ENCODE measurements around the gene EFEMP1. TPM values are rescaled to one million over a fixed set of nuclear protein-coding genes. Genes with fewer than 3 reads are reported as not detected.

EFEMP1 gene
- total and polyA plus RNA-seq, 10 of the 15 experiments (the other 5 are each of a cell fraction or from before 2014, with no cell fraction given): 0.27 to 1.2 (median 0.35) TPM; not detected in 6

DNA sequence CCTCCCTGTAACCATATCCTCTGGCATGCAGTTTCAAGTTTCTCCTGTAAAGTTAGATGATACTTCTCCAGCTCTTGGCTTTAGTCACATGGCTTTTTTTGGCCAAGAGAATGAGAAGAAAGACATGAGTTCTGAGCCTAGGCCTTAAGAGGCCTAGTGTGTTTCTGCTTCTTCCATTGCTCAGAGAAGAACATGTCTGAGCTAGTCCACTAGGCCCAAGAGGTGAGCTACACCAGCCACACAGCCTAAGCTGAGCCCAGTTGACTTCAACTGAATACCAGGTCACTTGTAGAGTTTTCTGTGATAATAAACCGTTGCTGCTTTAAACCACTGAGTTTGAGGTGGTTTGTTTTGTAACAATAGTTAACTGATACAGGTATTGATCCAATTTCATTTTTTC, 19.9 kb upstream of the EFEMP1 start:
- WGBS (ENCODE audit: insufficient coverage, insufficient replicate concordance, low lambda C conversion rate, missing lambda C conversion rate): 29% methylated on average over 1 of the region's 1 CpG
- POLR2A ChIA-PET: no interaction called here
- Histone ChIP-seq H3K27ac (ENCODE audit: control insufficient read depth, insufficient read depth) (no peak overlapping the region), H3K27me3 (replicated peaks in 1 of 2; ENCODE audit: control insufficient read depth in 2 of 2, insufficient read depth in 2 of 2, low read length in 1 of 2) (no peaks in the 10 kb centered on the region), H4K20me1 (ENCODE audit: control insufficient read depth, insufficient read depth) (no peaks in the 10 kb centered on the region), H3K4me3 (no peak overlapping the region), H3K9me3 (replicated peaks; ENCODE audit: control insufficient read depth, insufficient read depth, low read length) (no peaks in the 10 kb centered on the region), H3K79me2 (ENCODE audit: control insufficient read depth, insufficient read depth, low read length) (no peaks in the 10 kb centered on the region), H3K4me2 (ENCODE audit: control insufficient read depth, insufficient read depth) (no peak overlapping the region), H3K36me3 (ENCODE audit: control insufficient read depth in 2 of 2, insufficient read depth in 2 of 2, low read length in 1 of 2) (no peaks in the 10 kb centered on the region), H3K9ac (ENCODE audit: control insufficient read depth, insufficient read depth, low read length) (no peak overlapping the region), H2AFZ (ENCODE audit: control insufficient read depth, low read depth, low read length) (no peak overlapping the region), H3K4me1 (ENCODE audit: control insufficient read depth, insufficient read depth, low read length) (no peaks in the 10 kb centered on the region)
- ATAC-seq (no peak), DNase-seq (ENCODE audit: low read depth, low spot score) (no peak), FAIRE-seq (no peak)
- CTCF ChIA-PET: interaction anchor here (0.7 to 1.4 kb wide), 2 partner anchors 18 to 220 kb away, joined by 3 to 6 read pairs; no protein-coding TSS in a partner anchor
- in situ Hi-C loops (cut with MboI): no loop called here
- SMC1A ChIA-PET (ENCODE audit: uncharacterized antibody, unreplicated experiment): interaction anchor here (1.0 kb wide), 1 partner anchor 17 kb away, joined by 3 read pairs; no protein-coding TSS in a partner anchor
- BruUV-seq (replicated peaks): no TSS peak
- intact Hi-C loops (cut with micrococcal nuclease; ENCODE audit: unreplicated experiment): no loop called here
- RAD21 ChIA-PET (ENCODE audit: unreplicated experiment): no interaction called here
- TF ChIP-seq ZBTB40 (IDR thresholded peaks at IDR 0.05; ENCODE audit: borderline replicate concordance) (no peak), PKNOX1 (IDR thresholded peaks at IDR 0.05) (no peak), ESRRA (IDR thresholded peaks at IDR 0.05; ENCODE audit: low read length) (no peak), YBX1 (IDR thresholded peaks at IDR 0.05) (no peak), CREM (IDR thresholded peaks at IDR 0.05; ENCODE audit: low read depth) (no peak), NRF1 (conservative IDR thresholded peaks at IDR 0.05; ENCODE audit: low read depth, low read length) (no peak), GATAD2B (conservative IDR thresholded peaks at IDR 0.05; ENCODE audit: low read depth) (no peak), RUNX3 (IDR thresholded peaks at IDR 0.05; ENCODE audit: low read length) (no peak), SIX5 (IDR thresholded peaks at IDR 0.05; ENCODE audit: low read depth, low read length, severe bottlenecking) (no peak), SREBF1 (IDR thresholded peaks at IDR 0.05; ENCODE audit: low read length) (no peak), NFXL1 (IDR thresholded peaks at IDR 0.05; ENCODE audit: borderline replicate concordance) (no peak)
- TF ChIP-seq, protein P1, sequence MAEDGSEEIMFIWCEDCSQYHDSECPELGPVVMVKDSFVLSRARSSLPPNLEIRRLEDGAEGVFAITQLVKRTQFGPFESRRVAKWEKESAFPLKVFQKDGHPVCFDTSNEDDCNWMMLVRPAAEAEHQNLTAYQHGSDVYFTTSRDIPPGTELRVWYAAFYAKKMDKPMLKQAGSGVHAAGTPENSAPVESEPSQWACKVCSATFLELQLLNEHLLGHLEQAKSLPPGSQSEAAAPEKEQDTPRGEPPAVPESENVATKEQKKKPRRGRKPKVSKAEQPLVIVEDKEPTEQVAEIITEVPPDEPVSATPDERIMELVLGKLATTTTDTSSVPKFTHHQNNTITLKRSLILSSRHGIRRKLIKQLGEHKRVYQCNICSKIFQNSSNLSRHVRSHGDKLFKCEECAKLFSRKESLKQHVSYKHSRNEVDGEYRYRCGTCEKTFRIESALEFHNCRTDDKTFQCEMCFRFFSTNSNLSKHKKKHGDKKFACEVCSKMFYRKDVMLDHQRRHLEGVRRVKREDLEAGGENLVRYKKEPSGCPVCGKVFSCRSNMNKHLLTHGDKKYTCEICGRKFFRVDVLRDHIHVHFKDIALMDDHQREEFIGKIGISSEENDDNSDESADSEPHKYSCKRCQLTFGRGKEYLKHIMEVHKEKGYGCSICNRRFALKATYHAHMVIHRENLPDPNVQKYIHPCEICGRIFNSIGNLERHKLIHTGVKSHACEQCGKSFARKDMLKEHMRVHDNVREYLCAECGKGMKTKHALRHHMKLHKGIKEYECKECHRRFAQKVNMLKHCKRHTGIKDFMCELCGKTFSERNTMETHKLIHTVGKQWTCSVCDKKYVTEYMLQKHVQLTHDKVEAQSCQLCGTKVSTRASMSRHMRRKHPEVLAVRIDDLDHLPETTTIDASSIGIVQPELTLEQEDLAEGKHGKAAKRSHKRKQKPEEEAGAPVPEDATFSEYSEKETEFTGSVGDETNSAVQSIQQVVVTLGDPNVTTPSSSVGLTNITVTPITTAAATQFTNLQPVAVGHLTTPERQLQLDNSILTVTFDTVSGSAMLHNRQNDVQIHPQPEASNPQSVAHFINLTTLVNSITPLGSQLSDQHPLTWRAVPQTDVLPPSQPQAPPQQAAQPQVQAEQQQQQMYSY (CRISPR knock-in tag; IDR thresholded peaks at IDR 0.05): no peak
- TF ChIP-seq, protein P2, sequence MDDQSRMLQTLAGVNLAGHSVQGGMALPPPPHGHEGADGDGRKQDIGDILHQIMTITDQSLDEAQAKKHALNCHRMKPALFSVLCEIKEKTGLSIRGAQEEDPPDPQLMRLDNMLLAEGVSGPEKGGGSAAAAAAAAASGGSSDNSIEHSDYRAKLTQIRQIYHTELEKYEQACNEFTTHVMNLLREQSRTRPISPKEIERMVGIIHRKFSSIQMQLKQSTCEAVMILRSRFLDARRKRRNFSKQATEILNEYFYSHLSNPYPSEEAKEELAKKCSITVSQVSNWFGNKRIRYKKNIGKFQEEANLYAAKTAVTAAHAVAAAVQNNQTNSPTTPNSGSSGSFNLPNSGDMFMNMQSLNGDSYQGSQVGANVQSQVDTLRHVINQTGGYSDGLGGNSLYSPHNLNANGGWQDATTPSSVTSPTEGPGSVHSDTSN (IDR thresholded peaks at IDR 0.05; ENCODE audit: insufficient replicate concordance, low read depth, low read length): no peak
